ENCODE measurements around the gene CDADC1.
"Not testable (repeated sequence)": the region's sequence is repeated elsewhere in the genome, so short reads cannot be mapped to it uniquely, and the experiment has no call there.

CDADC1 gene

GRCh38 chr13:49308921-49309408 lies 61.2 kb downstream of the CDADC1 start:
- Mint-ChIP-seq H3K36me3 (peaks cover 7% of the 10 kb centered on the region), H3K4me3 (no peak overlapping the region), H3K27ac (no peak overlapping the region), H3K9me3 (no peaks in the 10 kb centered on the region), H3K4me1 (peaks cover 5% of the 10 kb centered on the region)
- ATAC-seq (no peak), DNase-seq (ENCODE audit: low spot score in 2 of 2) (no peak)

DNA sequence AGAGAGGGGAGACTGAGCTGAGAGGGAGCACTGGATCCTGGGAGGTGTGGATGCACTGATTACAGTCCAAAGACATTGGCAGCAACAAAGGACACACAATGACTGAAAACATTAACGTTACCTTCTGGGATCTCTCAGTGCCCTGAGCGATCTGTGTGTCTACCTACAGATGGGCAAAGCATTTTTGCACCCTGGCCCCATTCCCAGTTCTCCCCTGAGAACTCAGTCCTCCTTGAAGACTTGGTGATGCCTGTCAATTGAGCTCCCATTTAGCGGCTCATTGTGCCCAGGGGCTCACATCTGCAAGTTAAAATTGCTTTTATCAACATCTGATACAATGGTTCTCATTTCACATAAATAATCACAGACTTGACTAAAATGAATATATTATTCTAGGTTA lies 62.5 kb downstream of the CDADC1 start:
- ATAC-seq (no peak), DNase-seq (ENCODE audit: low spot score in 2 of 2) (no peak)
- Mint-ChIP-seq H3K36me3 (peaks cover 7% of the 10 kb centered on the region), H3K9me3 (no peaks in the 10 kb centered on the region), H3K4me3 (no peak overlapping the region), H3K27ac (no peak overlapping the region), H3K4me1 (peaks cover 11% of the 10 kb centered on the region)

- ATAC-seq, result no peak
- H3K36me3 Mint-ChIP-seq, result peaks cover 7% of the 10 kb centered on the region
- peaks cover 11% of the 10 kb centered on the region for H3K4me1 Mint-ChIP-seq
- H3K27ac Mint-ChIP-seq, result no peak overlapping the region
- no peak overlapping the region for H3K4me3 Mint-ChIP-seq
- H3K9me3 Mint-ChIP-seq, result no peaks in the 10 kb centered on the region
- no peak for DNase-seq (ENCODE audit: low spot score in 2 of 2)
Observed at GRCh38 chr13:49311816-49312215, 64.1 kb downstream of the CDADC1 start.

GRCh38 chr13:49314344-49314882 lies 66.7 kb downstream of the CDADC1 start:
- peak; percentile 84 for ATAC-seq
- H3K27ac Mint-ChIP-seq, result no peak overlapping the region
- no peak overlapping the region for H3K4me3 Mint-ChIP-seq
- no peak for DNase-seq (ENCODE audit: low spot score in 2 of 2)
- H3K9me3 Mint-ChIP-seq, result no peaks in the 10 kb centered on the region
- peaks cover 11% of the 10 kb centered on the region for H3K4me1 Mint-ChIP-seq
- H3K36me3 Mint-ChIP-seq, result peaks cover 7% of the 10 kb centered on the region

GRCh38 chr13:49315036-49315565 lies 67.4 kb downstream of the CDADC1 start:
- ATAC-seq, result no peak
- Mint-ChIP-seq H3K27ac (no peak overlapping the region), H3K9me3 (no peaks in the 10 kb centered on the region), H3K4me3 (no peak overlapping the region), H3K4me1 (peaks cover 11% of the 10 kb centered on the region), H3K36me3 (peaks cover under 1% of the 10 kb centered on the region)
- no peak for DNase-seq (ENCODE audit: low spot score in 2 of 2)

GRCh38 chr13:49315756-49316482 lies 68.2 kb downstream of the CDADC1 start:
- peaks cover 16% of the 10 kb centered on the region for H3K4me1 Mint-ChIP-seq
- ATAC-seq (no peak), DNase-seq (ENCODE audit: low spot score in 2 of 2) (no peak)
- no peak overlapping the region for H3K4me3 Mint-ChIP-seq
- no peaks in the 10 kb centered on the region for H3K36me3 Mint-ChIP-seq
- no peaks in the 10 kb centered on the region for H3K9me3 Mint-ChIP-seq
- no peak overlapping the region for H3K27ac Mint-ChIP-seq

GRCh38 chr13:49319551-49319950 lies 71.8 kb downstream of the CDADC1 start:
- H3K9me3 Mint-ChIP-seq, result no peaks in the 10 kb centered on the region
- H3K27ac Mint-ChIP-seq, result no peak overlapping the region
- no peak overlapping the region for H3K4me3 Mint-ChIP-seq
- peaks cover 6% of the 10 kb centered on the region for H3K4me1 Mint-ChIP-seq
- no peak for ATAC-seq
- H3K36me3 Mint-ChIP-seq, result no peaks in the 10 kb centered on the region
- DNase-seq (ENCODE audit: low spot score in 2 of 2), result no peak

- DNase-seq (ENCODE audit: low spot score in 2 of 2) (no peak), ATAC-seq (no peak)
- Mint-ChIP-seq H3K4me1 (peaks cover 6% of the 10 kb centered on the region), H3K9me3 (no peaks in the 10 kb centered on the region), H3K36me3 (no peaks in the 10 kb centered on the region), H3K27ac (peak overlapping the region; percentile 38), H3K4me3 (no peak overlapping the region)
Observed at GRCh38 chr13:49319951-49320350, 72.2 kb downstream of the CDADC1 start.

GRCh38 chr13:49320975-49321374 lies 73.2 kb downstream of the CDADC1 start:
- Mint-ChIP-seq H3K27ac (peak overlapping the region; percentile 38), H3K4me1 (peaks cover 6% of the 10 kb centered on the region), H3K36me3 (no peaks in the 10 kb centered on the region), H3K9me3 (no peaks in the 10 kb centered on the region), H3K4me3 (no peak overlapping the region)
- DNase-seq (ENCODE audit: low spot score in 2 of 2) (no peak), ATAC-seq (no peak)

GRCh38 chr13:49322702-49323101 lies 75.0 kb downstream of the CDADC1 start:
- ATAC-seq (no peak), DNase-seq (ENCODE audit: low spot score in 2 of 2) (no peak)
- H3K27ac Mint-ChIP-seq, result no peak overlapping the region
- H3K9me3 Mint-ChIP-seq, result no peaks in the 10 kb centered on the region
- H3K4me1 Mint-ChIP-seq, result peaks cover 6% of the 10 kb centered on the region
- no peaks in the 10 kb centered on the region for H3K36me3 Mint-ChIP-seq
- no peak overlapping the region for H3K4me3 Mint-ChIP-seq

GRCh38 chr13:49323344-49323743 lies 75.6 kb downstream of the CDADC1 start:
- no peaks in the 10 kb centered on the region for H3K36me3 Mint-ChIP-seq

DNA sequence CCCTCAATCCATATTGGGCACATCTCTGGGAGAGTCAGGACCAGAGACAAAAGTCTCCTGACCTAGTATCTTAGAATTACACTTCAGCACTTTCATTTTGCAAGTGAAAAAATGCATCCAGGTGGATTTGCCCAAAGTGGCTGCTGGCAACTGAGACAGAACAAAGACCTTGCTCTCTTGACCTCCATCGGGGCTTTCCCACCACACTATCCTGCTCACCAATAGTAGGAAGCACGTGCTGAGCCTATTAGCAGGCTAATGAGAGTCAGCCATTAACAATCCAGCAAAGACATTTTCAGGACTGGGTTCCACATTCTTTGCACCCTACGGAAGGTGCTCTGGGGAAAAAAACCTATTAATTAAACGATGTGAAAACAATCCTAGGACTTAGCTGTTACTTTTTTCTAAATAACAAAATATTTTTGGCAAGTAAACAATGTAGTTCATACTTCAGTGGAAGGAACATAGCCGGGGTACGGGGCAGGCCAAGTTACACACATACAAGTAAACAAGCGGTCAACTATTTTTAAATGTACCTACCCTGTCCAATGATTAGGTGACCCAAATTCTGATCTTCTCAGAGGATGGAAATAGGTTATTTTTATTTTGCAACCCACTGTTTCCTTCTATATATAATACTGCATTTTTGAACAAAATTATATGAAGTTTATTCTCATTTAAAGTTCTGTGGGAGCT lies 78.6 kb downstream of the CDADC1 start:
- DNase-seq (ENCODE audit: low spot score in 2 of 2) (no peak), ATAC-seq (no peak)
- H3K4me3 Mint-ChIP-seq, result no peak overlapping the region
- H3K36me3 Mint-ChIP-seq, result no peaks in the 10 kb centered on the region
- no peaks in the 10 kb centered on the region for H3K4me1 Mint-ChIP-seq
- H3K27ac Mint-ChIP-seq, result no peak overlapping the region
- no peaks in the 10 kb centered on the region for H3K9me3 Mint-ChIP-seq

More at GRCh38 chr13:49323344-49323743, 75.6 kb downstream of the CDADC1 start:
- DNase-seq (ENCODE audit: low spot score in 2 of 2) (no peak), ATAC-seq (no peak)
- Mint-ChIP-seq H3K4me3 (no peak overlapping the region), H3K4me1 (peaks cover 6% of the 10 kb centered on the region), H3K9me3 (no peaks in the 10 kb centered on the region), H3K27ac (no peak overlapping the region)

DNA sequence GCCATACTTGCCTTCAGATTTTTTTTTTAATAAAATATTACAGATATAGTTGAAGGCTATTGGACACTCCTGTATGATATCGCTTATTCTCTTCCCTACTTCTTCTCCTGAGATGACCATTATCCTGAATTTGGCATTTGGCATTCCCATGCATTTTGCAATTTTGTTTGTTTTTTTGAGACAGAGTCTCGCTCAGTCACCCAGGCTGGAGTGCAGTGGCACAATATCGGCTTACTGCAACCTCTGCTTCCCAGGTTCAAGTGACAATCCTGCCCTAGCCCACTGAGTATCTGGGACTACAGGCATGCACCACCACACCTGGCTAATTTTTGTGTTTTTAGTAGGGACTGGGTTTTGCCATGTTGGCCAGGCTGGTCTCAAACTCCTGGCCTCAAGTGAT lies 79.4 kb downstream of the CDADC1 start:
- not testable (repeated sequence) for H3K4me3 Mint-ChIP-seq; H3K4me1 Mint-ChIP-seq; H3K36me3 Mint-ChIP-seq; H3K9me3 Mint-ChIP-seq; ATAC-seq; H3K27ac Mint-ChIP-seq; DNase-seq (ENCODE audit: low spot score in 2 of 2)

GRCh38 chr13:49329831-49330545 lies 82.3 kb downstream of the CDADC1 start:
- Mint-ChIP-seq H3K36me3 (no peaks in the 10 kb centered on the region), H3K4me1 (no peaks in the 10 kb centered on the region), H3K27ac (no peak overlapping the region), H3K9me3 (no peaks in the 10 kb centered on the region), H3K4me3 (no peak overlapping the region)
- DNase-seq (ENCODE audit: low spot score in 2 of 2) (no peak), ATAC-seq (no peak)

DNA sequence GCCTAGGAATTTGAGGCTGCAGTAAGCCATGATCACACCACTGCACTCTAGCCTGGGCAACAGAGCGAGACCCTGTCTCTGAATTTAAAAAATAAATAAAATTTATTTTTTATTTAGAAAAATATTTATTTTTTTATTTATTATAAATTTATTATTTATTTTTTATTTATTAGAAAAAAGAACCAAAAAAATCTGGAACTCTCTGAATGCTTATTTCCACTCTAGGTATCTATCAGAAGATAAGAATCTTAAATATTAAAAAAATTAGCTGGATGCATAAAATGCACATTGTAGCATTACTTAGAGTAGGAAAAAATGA lies 82.8 kb downstream of the CDADC1 start:
- no peak overlapping the region for H3K27ac Mint-ChIP-seq

More for the DNA sequence above, 82.8 kb downstream of the CDADC1 start:
- no peak for ATAC-seq
- H3K4me3 Mint-ChIP-seq, result no peak overlapping the region
- no peak for DNase-seq (ENCODE audit: low spot score in 2 of 2)
- no peaks in the 10 kb centered on the region for H3K36me3 Mint-ChIP-seq
- H3K9me3 Mint-ChIP-seq, result no peaks in the 10 kb centered on the region
- H3K4me1 Mint-ChIP-seq, result no peaks in the 10 kb centered on the region
